ACHN (cell line): ENCODE data around the gene AP1G2.
A peak's percentile ranks its signal among the peaks of the same experiment; 100 is the strongest.

ENCODE experiments used
- DNase-seq: peaks from one replicate; pipeline ENCODE4 v3.0.0-alpha.2; 2015
- in situ Hi-C: cut with HindIII; loops from 2 replicates; pipeline ENCODE4 v1.10.0; 2017; ENCODE audit warnings: low sequenced_read_pairs, low pct_ligation_motif_present, low pct_unique_long_range_greater_than_20kb

The AP1G2 gene

DNA sequence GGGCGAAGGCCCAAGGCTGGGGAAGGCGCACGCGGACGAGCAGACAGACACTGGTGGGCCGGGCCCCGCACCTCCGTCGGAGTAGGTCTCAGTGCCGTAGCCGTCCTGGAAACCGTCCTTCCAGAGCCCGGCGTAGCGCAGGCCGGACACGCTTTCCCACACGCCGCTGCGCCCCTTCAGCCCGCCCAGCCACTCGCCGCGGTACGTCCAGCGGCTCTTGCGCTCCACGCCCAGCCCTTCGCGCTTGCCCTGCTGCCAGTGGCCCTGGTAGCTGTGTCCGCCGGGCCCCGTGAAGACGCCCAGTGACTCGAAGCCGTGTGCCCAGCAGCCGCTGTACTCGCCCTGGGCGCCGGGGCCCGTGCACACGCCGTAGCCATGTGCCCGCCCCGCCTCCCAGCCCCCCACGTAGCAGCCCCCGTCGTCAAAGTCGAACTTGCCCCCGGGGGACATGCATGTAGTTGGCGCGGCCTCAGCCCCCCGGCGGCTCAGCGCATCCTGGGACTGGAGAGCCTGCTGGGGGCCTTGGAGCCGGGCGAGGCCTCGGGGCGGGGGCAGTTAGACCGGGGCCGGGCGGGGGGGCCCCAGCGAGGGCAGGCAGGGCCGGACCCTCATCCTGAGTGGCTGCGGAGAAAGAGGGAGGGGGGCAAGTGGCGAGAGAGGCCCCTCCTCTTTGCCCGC, 9.6 kb upstream of the AP1G2 start:
- no peak for DNase-seq

DNA sequence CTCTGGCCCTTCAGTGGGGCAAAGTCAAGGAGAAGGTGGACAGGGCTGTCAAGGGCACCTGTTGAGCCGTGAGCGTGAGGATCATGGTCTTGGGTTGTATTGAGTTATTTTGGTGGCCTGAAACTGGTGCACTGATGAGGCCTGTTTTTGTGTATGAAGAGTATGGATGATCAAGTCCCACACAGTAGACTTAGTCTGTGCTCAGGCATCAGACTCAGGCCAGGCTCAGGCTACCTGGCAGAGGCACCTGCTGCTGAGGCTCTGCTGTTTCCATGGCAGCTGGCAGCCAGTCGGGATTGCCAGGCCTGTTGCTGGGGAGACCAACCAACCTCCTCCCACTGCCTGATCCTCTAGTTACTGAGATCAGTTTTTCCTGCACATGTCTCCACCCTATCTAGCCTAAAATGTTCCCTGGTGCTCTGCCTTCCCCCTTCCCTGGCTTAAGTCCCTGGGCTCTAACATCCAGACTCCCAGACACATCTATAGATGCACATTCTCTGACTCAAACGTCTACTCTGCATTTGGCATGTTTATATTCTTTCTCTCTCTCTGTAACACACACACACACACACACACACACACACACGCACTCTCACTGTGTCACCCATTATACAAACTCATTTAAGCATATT, 5.9 kb upstream of the AP1G2 start:
- in situ Hi-C loops: no loop called here
- no peak for DNase-seq

More for the DNA sequence above, 9.6 kb upstream of the AP1G2 start:
- in situ Hi-C loops: no loop called here

DNA sequence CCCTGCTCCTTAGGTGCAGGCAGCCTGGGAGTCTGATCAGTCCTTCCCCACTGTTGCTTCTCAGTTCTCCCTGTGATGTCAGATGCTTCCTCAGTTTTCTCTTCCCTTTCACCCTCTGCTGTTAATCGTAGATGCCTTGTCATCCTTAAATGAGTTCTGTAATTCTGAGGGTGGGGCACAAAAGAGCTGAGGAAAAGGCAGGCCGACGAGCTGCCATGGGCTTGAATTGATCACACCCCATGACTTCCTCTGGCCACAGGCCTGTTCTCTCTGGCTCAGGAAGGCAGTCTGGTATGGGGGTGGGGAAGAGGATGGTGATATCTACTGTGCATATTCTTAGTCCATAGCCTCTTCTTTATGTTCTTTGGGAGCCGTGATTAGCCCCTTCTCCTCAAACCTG, 5.2 kb upstream of the AP1G2 start:
- DNase-seq: no peak
- in situ Hi-C loops: no loop called here

DNA sequence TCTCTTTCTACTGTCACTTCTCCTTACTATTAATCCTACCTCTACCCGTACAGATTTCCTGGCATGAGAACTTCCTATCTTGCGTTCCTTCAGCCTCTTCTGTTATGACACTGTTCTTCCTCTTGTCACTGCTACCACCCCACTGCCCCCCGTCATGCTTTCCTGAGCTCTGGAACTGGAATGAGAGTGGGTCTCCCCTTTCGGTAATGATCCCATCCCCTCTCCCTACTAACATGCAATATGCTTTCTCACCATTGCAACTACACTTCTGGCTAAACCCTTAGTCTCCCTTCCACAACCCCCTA, 4.9 kb upstream of the AP1G2 start:
- in situ Hi-C loops: no loop called here
- DNase-seq: no peak

DNA sequence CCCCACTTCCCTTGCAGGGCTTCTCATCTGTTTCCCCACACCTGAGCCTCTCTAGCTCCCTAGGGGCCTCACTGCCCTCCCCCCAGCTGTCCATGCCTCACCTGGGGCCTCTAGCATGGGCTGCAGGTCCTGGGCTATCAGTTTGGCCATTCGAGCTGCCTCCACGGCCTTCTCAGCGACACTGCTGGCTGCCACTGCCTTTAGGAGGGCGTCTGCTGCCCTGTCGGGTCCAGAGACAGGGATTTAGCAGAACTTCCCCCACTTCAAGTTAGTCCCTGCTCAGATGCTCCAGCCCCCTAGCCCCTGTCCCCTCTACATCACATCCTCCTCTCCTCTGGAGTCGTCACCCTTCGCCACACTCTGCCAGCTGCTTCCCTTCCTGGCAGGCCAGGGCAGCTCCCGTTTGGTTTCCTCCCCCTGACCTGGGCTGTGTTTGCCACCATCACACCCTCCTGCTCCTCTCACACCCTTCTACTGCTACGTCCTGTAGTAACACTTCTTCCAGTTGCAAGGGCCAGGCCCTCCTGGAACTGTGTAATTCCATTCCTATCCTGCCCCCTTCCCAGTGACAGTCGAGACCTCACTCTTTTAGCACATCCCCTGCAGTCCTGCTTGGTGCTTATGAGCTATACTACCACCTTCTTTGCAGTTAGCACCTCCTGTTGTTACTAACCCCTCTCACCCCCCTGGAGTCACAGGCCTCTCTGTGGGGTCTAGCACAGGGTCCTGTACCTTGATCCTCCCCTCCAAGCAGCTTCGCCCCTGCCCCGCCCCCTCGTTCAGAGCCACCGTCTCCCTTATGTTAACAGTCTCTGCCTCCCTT, 4.3 kb upstream of the AP1G2 start:
- in situ Hi-C loops: no loop called here
- no peak for DNase-seq

DNA sequence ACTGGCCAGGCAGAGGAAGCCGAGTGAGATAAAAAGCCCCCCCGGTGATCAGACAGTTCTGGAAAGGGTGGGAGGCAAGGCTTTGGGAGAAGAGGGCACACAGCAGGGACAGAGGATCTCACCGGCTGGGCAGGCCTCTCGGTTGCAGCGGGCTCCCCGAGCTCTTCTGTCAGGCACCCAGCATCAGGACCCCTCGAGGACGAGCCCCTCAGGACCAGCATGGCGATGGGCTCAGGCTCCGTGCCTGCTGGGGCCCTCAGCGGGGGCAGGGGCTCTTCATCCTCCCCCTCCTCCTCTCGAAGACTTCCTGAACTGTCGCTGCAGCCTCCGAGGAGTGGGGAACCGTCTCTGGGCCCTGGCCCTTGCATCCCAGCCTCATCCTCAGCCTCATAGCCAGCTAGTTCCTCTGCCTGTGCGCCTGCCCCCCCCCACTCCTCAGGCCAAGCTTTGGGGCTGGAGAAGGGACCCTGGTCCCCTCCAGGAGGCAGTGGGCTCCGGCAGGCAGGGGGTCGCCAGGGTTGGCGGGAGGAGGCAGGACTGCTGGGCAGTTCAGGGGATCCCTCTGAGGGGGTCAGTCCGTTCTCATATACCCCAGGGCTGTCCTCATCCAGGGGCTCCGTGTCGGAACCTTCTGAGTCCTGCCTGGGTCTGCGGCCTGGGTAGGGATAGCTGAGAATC, 3.4 kb upstream of the AP1G2 start:
- in situ Hi-C loops: no loop called here
- DNase-seq: no peak

DNA sequence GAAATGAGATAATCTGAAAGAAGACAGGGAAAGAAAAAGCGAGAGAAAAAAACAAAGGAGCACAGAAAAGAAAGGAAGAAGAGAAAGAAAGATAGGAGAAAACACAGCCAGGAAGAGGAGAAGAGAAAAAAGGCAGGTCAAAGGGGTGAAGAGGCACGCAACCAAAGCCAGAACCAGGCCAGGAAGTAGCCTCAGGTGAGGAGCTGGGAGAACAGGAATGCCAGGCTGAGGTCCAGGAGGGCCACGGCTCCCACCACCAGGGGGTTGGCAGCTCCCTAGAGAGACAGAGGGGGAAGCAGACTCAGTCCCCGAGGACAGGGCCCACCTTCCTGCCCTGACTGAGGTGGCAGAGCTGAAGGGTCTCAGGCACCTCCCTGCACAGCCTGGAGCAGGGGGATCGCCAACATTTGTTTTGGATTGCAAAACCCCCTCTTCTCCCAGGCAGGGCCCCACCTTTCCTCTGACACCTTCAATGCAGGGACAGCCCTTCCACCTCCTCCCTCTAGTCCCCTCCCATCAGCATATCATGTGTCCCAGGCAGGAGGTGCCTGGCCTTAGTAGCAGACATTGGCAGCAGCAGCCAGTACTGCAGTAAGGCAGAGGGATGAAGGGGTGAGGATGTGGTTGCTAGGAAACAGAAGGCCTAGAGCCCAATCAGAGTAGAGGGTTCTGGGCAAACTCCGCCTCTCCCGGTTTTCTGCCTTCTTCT, 2.0 kb upstream of the AP1G2 start:
- in situ Hi-C loops: no loop called here
- no peak for DNase-seq

DNA sequence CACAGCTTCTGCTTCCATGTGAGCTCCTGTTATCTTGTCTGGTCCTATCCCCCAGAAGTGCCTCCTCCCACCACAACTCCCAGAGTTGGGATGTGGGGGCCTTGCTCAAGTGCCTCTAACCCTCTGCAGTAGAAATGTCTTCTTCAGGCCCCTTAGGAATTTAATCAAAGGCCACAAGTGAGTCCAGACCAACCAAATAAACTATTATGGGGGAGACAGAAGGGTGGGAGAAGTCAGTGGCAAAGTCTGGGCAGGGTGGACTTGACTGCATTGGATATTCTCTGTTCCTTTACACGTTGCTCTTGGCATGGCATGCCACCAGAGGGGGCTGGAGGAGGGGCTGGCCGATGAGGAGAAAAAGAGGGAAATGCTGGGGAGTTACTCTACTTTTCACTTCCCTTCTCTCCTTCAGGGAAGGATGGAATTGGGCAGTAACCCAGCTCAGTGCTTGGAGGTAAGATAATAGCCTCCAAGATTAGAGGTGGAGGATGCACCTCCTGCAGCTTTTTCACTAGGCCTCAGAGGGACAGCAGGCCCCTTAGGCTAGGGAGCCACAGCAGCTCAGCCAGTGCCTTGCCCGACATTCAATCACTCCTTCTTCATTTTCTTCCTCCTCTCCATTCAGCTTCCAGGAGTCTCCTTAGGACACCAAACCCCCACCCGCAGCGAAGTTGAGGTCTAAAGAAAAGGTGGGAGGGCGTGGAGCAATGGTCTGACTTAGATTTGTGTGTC, 1.2 kb upstream of the AP1G2 start:
- in situ Hi-C loops: no loop called here
- peak; percentile 55 for DNase-seq

DNA sequence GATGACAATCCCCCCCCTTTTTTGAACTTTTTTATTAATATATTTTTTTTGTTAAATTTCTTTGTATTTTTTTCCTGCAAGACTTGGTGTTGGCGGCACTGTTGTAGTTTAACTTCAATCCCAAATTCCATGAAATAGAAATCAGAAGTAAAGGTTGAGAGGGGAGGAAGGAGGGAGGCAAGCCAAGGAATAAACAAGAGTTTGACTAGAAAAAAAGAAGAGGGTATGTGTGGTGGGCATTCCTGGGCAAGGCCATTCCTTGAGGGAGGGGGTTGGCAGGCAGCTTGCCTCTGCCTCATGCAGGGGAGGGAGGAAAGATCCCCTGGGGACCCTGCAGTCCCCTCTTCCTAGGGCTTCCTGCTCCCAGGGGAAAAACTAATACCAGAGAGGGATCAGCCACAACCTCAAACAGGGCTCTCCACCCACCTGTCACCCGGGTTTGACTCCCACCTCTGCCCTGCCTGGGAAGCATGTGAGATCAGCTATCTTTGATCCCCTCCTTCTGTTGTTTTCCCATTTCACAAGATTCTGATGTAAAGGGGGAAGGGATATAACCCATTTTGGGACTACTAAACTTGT, 519 bp upstream of the AP1G2 start:
- DNase-seq: no peak
- in situ Hi-C loops: no loop called here

DNA sequence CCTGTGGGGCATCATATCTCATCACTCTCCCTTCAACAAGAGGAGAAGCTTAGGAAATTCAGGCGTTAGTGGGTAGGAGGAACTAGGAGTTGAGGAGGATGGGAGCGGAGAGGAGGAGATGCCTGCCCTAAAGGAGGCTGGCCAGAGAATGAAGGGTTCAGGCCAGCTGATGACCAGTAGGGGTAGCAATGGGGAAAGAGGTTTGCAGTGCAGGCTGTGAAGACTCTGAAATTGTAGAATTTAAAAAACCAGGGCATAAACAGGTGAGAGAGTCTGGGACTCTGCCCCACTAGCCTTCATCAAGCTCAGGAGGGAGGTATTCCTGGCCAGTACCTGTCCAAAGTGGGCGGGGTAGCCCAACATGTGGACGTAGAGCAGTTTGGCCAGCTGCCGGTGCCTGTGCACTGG, 809 bp downstream of the AP1G2 start:
- in situ Hi-C loops: no loop called here
- peak; percentile 26 for DNase-seq

DNA sequence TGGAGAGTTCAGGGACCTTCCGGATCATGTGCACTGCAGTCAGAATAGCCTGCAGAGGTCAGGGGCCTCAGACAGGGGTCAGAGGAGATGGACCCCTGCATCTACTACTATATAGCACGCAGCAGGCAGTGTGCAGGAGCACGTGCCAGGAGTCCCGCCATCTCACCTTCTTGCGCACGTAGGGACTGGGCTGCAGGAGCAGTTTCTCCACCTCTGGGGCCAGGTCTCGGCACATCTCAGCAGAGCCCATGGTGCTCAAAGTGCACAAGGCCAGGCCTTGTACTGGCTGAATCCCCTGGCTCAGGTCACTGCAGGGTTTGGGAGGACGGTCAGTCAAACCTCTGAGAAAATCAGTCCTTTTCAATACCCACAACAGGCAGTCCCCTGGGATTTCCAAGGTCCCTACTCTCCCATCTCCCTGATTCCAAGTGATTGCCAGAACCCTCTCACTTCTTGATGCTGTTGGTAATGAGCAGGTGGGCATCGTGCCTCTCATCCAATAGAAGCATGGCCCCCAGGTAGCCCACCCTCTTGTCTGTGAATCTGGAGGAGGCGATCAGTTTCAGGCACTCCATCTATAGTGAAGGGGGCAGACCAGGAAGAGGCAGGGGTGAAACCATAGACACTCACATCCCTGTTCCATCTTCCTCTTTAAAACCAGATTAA, 1.3 kb downstream of the AP1G2 start:
- in situ Hi-C loops: no loop called here
- no peak for DNase-seq

DNA sequence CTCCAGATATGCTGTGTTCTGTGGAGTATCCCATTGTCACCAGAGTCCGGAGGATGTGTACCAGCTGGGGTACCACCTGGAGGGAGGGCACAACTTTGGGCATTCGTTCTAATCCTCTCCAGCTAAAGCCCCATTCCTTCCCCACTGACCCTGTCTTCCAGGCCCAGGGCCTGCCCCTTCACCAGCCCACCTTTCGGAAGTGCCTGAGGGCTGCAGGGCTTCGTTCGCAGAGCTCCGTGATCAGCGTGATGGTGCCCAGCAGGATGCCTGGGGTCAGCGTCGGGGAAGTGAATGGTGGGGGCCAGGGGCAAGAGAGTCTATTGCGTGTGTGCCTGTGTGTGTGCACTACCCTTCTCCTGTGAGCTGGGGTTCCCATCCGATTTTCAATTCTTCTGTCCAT, 2.0 kb downstream of the AP1G2 start:
- DNase-seq: no peak
- in situ Hi-C loops: no loop called here

DNA sequence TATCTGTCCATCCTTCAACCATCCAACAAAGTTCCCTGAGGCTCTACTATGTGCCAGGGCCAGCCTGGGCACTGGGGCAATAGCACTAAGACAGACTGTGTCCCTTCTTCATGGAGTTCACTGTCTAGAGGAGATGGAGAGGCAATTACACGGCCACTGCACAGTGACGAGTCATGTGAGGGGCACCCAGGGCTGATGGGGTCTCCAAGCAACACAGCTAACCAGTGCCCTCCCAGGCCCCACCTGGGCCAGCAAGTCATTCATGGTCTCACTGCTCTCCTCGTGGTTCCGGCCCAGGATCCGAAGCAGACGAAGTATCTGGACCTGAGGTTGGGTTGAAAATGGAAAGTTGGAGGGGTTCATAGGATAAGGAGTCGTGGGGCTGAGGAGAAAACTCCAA, 2.7 kb downstream of the AP1G2 start:
- no peak for DNase-seq
- in situ Hi-C loops: no loop called here

DNA sequence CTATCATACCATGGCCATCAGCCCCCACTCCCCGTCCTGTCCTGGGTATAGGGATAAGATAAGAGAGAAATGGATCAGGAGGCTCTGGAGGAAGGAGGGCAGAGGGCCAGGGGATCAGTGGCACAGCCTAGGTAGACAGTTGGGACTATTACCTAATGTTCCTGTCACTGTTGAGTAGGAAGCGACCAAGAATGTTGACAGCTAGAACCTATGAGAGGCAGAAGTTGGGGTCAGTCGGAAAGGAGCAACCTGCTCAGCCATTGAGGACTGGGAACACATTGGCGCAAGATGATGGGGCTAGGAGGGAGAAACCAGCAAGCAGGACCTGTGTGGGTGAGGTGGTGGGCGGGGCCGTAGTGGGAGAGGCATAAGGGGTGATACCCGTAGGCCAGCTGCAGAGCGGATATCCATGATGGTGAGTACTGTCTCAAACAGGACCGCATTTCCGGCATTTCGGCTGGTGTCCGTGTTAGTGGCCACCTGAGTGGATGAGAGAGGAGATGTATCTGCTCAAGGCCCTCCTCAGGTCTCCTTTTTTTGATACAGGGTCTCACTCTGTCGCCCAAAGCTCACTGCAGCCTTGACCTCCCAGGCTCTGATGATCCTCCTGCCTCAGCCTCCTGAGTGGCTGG, 3.3 kb downstream of the AP1G2 start:
- DNase-seq: no peak
- in situ Hi-C loops: no loop called here

DNA sequence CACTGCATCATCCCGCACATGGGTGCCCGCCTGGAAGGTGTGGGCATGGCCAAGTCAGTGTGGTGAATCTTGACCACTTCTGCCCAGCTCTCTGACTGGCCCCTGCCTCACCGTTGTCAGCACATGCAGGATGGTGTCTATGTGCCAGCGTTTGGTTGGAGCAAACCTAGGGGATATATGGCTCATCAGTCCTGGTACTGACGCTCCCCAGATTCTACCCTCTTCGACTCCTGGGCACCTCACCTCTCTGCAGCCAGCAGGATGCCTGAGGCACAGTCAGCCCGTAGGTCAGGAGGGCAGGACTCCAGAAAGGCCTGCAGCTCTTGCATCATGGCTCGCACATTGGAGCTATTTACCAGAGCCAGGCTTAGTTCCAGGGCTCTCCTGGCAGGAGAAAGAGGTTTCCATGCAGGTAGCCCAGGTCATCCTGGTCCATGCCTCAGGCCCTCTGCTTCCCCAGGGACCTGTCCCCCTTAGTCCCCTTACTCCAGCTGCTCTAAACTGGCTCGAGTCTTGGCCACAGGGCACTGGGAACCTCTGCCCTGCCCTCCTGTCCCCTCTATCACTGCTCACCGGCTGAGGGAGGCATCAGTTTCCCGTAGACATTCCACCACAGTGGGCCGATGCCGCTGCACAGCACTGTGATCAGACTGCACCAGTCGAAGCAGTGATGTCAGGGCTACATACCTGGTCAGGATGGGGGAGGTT, 4.0 kb downstream of the AP1G2 start:
- DNase-seq: no peak
- in situ Hi-C loops: no loop called here

DNA sequence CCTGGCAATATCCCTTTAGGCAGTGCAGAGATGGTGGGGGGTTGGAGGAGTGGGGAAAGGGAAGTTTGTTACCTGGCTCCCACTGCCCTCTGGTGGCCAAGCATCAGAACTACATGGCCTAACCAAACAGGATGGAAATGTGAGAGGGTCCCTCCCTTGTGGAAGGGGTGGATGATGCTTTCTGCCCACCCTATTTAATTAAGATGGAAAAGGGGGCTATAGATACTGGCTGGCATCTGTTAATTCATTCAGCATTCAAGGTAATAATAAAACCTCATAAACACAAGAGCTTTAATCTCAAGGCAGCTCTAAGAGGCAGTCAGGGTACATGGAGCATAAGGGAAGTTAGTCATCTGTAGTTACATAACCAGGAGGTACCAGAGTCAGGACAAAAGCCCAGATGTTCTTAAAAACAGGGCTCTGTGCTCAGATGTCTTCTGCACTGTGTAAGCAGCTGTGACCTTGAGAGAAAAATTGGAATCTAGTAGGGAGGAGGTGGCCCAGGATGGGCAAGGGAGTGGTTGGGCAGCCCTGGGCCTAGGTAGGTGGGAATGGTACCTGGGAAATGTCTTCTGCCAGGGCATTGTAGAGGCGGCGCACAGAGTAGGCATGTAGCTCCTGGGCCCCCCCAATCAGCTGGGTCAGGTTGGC, 4.6 kb downstream of the AP1G2 start:
- in situ Hi-C loops: no loop called here
- DNase-seq: peak; percentile 48
